Measurements from ENCODE around the gene BMP7. TPM values are rescaled to one million over a fixed set of nuclear protein-coding genes. Genes with fewer than 3 reads are reported as not detected.

Gene BMP7
- total RNA-seq, 1 experiment from 2014 or later: not detected

DNA sequence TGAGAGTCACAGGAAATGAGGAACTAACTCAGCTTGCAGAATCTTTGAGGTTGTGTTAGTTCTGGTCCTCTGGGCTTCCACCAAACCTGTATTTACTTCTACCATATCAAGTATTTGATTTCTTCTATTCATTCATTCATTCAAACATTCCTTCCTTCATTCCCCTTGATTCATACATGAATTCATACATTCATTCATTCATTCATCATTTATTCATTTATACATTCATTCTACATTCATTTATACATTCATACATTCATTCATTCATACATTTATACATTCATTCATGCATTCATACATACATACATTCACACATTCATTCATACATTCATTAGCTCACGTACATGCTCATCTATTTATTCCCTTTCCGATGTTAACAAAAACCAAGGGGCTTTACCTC lies 120.3 kb downstream of the BMP7 start:
- TF ChIP-seq, protein P1, sequence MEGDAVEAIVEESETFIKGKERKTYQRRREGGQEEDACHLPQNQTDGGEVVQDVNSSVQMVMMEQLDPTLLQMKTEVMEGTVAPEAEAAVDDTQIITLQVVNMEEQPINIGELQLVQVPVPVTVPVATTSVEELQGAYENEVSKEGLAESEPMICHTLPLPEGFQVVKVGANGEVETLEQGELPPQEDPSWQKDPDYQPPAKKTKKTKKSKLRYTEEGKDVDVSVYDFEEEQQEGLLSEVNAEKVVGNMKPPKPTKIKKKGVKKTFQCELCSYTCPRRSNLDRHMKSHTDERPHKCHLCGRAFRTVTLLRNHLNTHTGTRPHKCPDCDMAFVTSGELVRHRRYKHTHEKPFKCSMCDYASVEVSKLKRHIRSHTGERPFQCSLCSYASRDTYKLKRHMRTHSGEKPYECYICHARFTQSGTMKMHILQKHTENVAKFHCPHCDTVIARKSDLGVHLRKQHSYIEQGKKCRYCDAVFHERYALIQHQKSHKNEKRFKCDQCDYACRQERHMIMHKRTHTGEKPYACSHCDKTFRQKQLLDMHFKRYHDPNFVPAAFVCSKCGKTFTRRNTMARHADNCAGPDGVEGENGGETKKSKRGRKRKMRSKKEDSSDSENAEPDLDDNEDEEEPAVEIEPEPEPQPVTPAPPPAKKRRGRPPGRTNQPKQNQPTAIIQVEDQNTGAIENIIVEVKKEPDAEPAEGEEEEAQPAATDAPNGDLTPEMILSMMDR (IDR thresholded peaks at IDR 0.05; ENCODE audit: unreplicated experiment): no peak
- ChIA-PET CTCF (interaction anchor here (0.6 to 1.9 kb wide), 5 partner anchors 27 to 200 kb away, joined by 3 to 7 read pairs (median 5); no protein-coding TSS in a partner anchor), POLR2A (interaction anchor here (0.6 kb wide), 1 partner anchor 164 kb away, joined by 3 read pairs; no protein-coding TSS in a partner anchor)
- DNase-seq (ENCODE audit: unreplicated experiment): no peak
- BruUV-seq (replicated peaks): no TSS peak
- H3K4me3 Mint-ChIP-seq (ENCODE audit: unreplicated experiment): no peak overlapping the region
- no peak overlapping the region for H3K27ac Mint-ChIP-seq (ENCODE audit: low read depth, unreplicated experiment)
- H3K4me1 Mint-ChIP-seq (ENCODE audit: insufficient read depth, unreplicated experiment): no peaks in the 10 kb centered on the region
- peaks cover 92% of the 10 kb centered on the region for H3K27me3 Mint-ChIP-seq (ENCODE audit: insufficient read depth, unreplicated experiment)
- no peaks in the 10 kb centered on the region for H3K9me3 Mint-ChIP-seq (ENCODE audit: unreplicated experiment)
- H3K36me3 Mint-ChIP-seq (ENCODE audit: insufficient read depth, unreplicated experiment): no peaks in the 10 kb centered on the region
- intact Hi-C loops (cut with micrococcal nuclease): no loop called here

DNA sequence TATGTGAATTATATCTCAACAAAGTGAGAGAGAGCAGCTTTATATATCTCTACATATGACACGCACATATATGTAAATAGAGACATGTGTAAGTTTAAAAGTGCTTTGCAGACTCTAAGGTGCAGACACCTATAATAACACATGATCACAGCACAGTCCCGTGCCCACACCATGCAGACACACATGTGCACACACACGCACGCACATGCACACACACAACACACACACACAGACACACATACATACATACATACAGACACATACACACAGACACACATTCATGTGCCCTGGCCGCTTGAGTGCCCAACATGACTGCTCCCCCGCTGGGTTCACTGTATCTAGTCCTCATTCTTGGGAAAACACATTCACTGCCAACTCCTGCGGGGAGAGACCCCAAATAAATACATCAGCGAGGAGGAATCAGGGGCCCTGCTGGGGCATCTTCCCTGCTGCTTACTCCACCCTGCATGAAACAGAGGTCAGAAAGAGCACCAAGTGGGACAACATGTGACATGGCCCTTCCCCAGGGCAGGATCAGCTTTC lies 121.3 kb downstream of the BMP7 start:
- DNase-seq (ENCODE audit: unreplicated experiment): no peak
- TF ChIP-seq, protein P1 (IDR thresholded peaks at IDR 0.05; ENCODE audit: unreplicated experiment): no peak
- Mint-ChIP-seq H3K27ac (ENCODE audit: low read depth, unreplicated experiment) (no peak overlapping the region), H3K9me3 (ENCODE audit: unreplicated experiment) (no peaks in the 10 kb centered on the region), H3K4me3 (ENCODE audit: unreplicated experiment) (no peak overlapping the region), H3K4me1 (ENCODE audit: insufficient read depth, unreplicated experiment) (no peaks in the 10 kb centered on the region), H3K36me3 (ENCODE audit: insufficient read depth, unreplicated experiment) (no peaks in the 10 kb centered on the region), H3K27me3 (ENCODE audit: insufficient read depth, unreplicated experiment) (peaks cover 83% of the 10 kb centered on the region)
- no TSS peak for BruUV-seq (replicated peaks)
- intact Hi-C loops (cut with micrococcal nuclease): no loop called here
- CTCF ChIA-PET: interaction anchor here (1.0 to 1.9 kb wide), 3 partner anchors 89 to 201 kb away, joined by 3 to 6 read pairs (median 3); no protein-coding TSS in a partner anchor
- POLR2A ChIA-PET: no interaction called here

DNA sequence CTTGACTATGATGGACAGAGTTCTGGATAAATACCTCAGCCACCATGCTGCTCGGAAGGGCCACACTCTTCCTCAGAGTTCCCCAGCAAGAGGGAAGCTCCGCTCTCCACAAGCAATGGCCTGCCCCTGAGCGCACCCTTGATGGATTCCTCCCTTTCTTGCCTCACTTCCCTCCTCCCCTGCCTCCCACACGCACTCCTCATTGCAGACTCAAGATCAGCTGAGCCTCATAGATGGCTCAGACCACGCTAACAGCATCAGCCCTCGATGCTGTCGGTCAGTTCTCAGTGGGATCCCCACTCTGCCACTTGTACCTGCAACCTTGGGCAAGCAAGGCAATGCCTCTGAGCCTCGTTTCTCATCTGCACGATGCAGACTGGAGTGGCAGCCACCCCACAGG lies 123.3 kb downstream of the BMP7 start:
- POLR2A ChIA-PET: no interaction called here
- H3K27me3 Mint-ChIP-seq (ENCODE audit: insufficient read depth, unreplicated experiment): peaks cover 63% of the 10 kb centered on the region
- H3K9me3 Mint-ChIP-seq (ENCODE audit: unreplicated experiment): no peaks in the 10 kb centered on the region
- no peaks in the 10 kb centered on the region for H3K36me3 Mint-ChIP-seq (ENCODE audit: insufficient read depth, unreplicated experiment)
- no peaks in the 10 kb centered on the region for H3K4me1 Mint-ChIP-seq (ENCODE audit: insufficient read depth, unreplicated experiment)
- BruUV-seq (replicated peaks): no TSS peak
- no peak overlapping the region for H3K27ac Mint-ChIP-seq (ENCODE audit: low read depth, unreplicated experiment)
- intact Hi-C loops (cut with micrococcal nuclease): no loop called here
- H3K4me3 Mint-ChIP-seq (ENCODE audit: unreplicated experiment): no peak overlapping the region
- CTCF ChIA-PET: no interaction called here
- TF ChIP-seq, protein P1 (IDR thresholded peaks at IDR 0.05; ENCODE audit: unreplicated experiment): no peak
- no peak for DNase-seq (ENCODE audit: unreplicated experiment)

DNA sequence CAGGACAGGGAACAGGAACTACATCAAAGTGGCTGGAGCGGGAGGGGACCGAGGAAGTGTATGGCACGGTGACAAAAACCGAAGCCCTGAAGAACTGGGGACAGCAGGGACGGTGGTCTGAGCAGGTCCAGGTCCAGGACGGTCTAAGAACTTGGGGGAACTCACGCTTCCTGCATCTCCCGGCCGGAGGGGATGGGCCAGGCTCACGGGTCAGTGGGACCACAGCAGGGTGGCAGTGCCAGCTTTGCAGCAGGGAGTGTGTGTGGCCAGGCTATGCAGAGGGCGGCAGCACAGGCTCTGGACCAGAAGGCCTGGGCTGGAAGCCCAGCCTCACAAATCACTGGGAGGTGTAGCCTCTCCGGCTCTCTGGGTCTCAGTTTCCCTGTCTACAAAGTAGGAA lies 123.8 kb downstream of the BMP7 start:
- POLR2A ChIA-PET: no interaction called here
- no TSS peak for BruUV-seq (replicated peaks)
- no peak overlapping the region for H3K27ac Mint-ChIP-seq (ENCODE audit: low read depth, unreplicated experiment)
- TF ChIP-seq, protein P1 (IDR thresholded peaks at IDR 0.05; ENCODE audit: unreplicated experiment): no peak
- H3K36me3 Mint-ChIP-seq (ENCODE audit: insufficient read depth, unreplicated experiment): no peaks in the 10 kb centered on the region
- no peak for DNase-seq (ENCODE audit: unreplicated experiment)
- H3K9me3 Mint-ChIP-seq (ENCODE audit: unreplicated experiment): no peaks in the 10 kb centered on the region
- H3K4me3 Mint-ChIP-seq (ENCODE audit: unreplicated experiment): no peak overlapping the region
- H3K27me3 Mint-ChIP-seq (ENCODE audit: insufficient read depth, unreplicated experiment): peaks cover 58% of the 10 kb centered on the region
- CTCF ChIA-PET: no interaction called here
- intact Hi-C loops (cut with micrococcal nuclease): no loop called here
- H3K4me1 Mint-ChIP-seq (ENCODE audit: insufficient read depth, unreplicated experiment): no peaks in the 10 kb centered on the region
